PFSK-1 (cell line): ENCODE measurements around the gene NCOR1.

Experiments used
- REST ChIP-seq, 2 experiments: IDR thresholded peaks; 2 replicates each; pipeline versions ENCODE4 v1.6.1 to v1.8.0; 2011 to 2012; ENCODE audit warnings: low read depth in 2 of 2, low read length in 2 of 2, control low read depth in 1 of 2, inconsistent platforms in 1 of 2, mild to moderate bottlenecking in 1 of 2, moderate library complexity in 1 of 2; ENCODE audit not compliant: insufficient read depth in 1 of 2
- TAF1 ChIP-seq: IDR thresholded peaks from 2 replicates; pipeline ENCODE4 v1.6.1; 2012; ENCODE audit warnings: low read length, control low read depth, borderline replicate concordance; ENCODE audit not compliant: insufficient read depth

DNA sequence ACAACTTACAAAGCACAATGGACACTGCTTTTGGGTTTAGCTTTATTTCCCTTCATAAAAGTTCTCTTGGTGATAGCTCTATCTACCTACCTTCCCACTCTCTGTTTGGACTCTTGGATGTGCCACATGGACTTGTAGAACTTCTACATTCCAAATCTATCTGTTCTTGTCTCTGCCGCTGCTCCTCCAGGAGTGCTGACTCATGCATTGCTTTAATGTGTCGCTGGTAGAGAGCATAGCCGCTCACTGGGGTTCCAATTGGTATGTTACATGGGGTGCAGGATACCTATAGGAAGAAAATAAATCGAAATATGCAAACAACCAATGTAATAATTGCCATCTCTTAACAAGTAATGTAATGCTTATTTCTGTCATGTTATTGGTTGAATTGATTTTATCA lies 123.6 kb downstream of the NCOR1 start:
- TF ChIP-seq REST (IDR thresholded peaks at IDR 0.05; ENCODE audit: insufficient read depth in 1 of 2, low read depth in 2 of 2, low read length in 2 of 2) (no peak), TAF1 (no peak)
